ENCODE results near the gene RAP1GAP2.

Gene RAP1GAP2

GRCh38 chr17:2796164-2797125 lies at the start of gene RAP1GAP2:
Gene RAP1GAP2, plus strand, starts transcription at chr17:2796438. Its CDS starts 90 bp downstream, at chr17:2796528.
- H3K27ac ChIP-seq = peak within 1 kb of the TSS; percentile 1; the same call in 1 of the 2 replicates
- no peak for TF ChIP-seq CTCF (conservative IDR thresholded peaks at IDR 0.05)
- TF ChIP-seq ZFX (IDR thresholded peaks at IDR 0.05) = no peak

- no peak for TF ChIP-seq ZFX (IDR thresholded peaks at IDR 0.05)
- H3K27ac ChIP-seq = no peak within 1 kb of the TSS
Observed at GRCh38 chr17:2749058-2749783, 47.0 kb upstream of the RAP1GAP2 start, which contains the start of gene CCDC92B. Gene CCDC92B, minus strand, starts transcription at chr17:2749652. Its CDS starts 14,507 bp downstream, at chr17:2735145.

GRCh38 chr17:2749784-2750181 lies 46.5 kb upstream of the RAP1GAP2 start:
- no peak overlapping the region for H3K27ac ChIP-seq
- TF ChIP-seq CTCF (conservative IDR thresholded peaks at IDR 0.05) (no peak), ZFX (IDR thresholded peaks at IDR 0.05) (no peak)

DNA sequence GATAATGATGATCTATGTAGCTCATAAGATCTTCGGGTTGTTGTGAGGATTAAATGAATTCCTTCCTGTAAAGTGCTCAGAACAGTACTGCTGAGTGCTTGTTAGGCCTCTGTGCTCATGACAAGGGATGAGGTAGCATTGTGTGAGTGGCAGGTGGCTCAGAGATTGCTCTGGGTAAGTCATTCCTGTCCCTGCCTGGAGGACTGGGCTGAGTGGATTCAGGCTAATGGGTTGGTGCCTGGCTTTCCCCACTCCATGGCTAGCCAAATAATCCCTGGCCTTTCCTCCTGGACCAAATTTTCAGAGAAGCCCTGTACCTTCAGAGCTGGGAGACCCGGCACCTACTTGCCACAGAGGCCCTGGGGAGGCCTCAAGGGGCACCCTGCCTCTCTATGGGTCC lies 45.5 kb upstream of the RAP1GAP2 start:
- H3K27ac ChIP-seq = no peak overlapping the region
- no peak for TF ChIP-seq ZFX (IDR thresholded peaks at IDR 0.05)
- TF ChIP-seq CTCF (conservative IDR thresholded peaks at IDR 0.05) = no peak

DNA sequence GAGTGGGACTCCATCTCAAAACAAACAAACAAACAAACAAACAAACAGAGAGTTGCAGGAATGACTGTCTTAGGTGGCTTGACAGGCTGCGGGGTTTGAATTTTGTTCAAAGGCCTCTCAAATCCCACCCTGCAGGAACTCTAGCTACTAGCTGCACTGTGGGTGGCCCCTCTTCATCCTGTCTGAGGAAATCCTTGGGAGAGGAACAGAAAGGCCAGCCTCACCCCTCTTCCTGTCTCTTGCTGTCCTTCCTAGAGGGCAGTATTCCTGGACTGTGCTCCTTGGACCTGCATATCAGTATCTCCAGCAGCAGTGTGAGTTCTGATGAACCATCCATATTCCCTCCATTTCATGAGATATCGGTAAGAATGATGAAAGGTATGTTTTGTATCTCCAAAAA lies 44.7 kb upstream of the RAP1GAP2 start:
- H3K27ac ChIP-seq = no peak overlapping the region
- TF ChIP-seq ZFX (IDR thresholded peaks at IDR 0.05) (no peak), CTCF (conservative IDR thresholded peaks at IDR 0.05) (no peak)

- TF ChIP-seq CTCF (conservative IDR thresholded peaks at IDR 0.05) (no peak), ZFX (IDR thresholded peaks at IDR 0.05) (no peak)
- no peak overlapping the region for H3K27ac ChIP-seq
Observed at GRCh38 chr17:2755891-2756724, 40.1 kb upstream of the RAP1GAP2 start.

DNA sequence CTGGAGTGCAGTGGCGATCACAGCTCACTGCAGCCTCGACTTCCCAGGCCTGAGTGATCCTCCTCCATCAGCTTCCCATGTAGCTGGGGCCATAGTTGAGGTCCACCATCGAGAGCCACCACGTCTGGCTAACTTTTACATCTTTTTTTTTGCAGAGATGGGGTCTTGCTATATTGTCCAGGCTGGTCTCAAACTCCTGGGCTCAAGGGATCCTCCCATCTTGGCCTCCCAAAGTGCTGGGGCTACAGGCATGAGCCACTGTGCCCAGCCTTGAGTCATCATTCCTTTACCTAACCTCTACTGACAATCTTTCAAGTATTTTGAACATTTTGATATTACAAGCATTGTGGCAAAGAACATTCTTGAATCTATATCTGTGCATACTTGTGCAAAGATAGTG lies 37.4 kb upstream of the RAP1GAP2 start:
- no peak for TF ChIP-seq ZFX (IDR thresholded peaks at IDR 0.05)
- no peak for TF ChIP-seq CTCF (conservative IDR thresholded peaks at IDR 0.05)
- no peak overlapping the region for H3K27ac ChIP-seq

Measured in C4-2B (cell line).